Hepatocyte (in vitro differentiated cells): ENCODE data around the gene CLINT1.

Experiments
- EZH2 ChIP-seq: fragments of 200-600 bp; sonication (generic); IDR thresholded peaks from 2 replicates; pipeline ENCODE4 v1.6.1; 2016; ENCODE audit warnings: antibody characterized with exemption, mild to moderate bottlenecking, borderline replicate concordance
- TF ChIP-seq, protein P1 (sequence below): fragments of 200-600 bp; sonication (generic); IDR thresholded peaks from 2 replicates; pipeline ENCODE4 v1.5.1; 2016; ENCODE audit warnings: antibody characterized with exemption, mild to moderate bottlenecking; ENCODE audit not compliant: poor library complexity

GRCh38 chr5:157820593-157821252 is 38.2 kb downstream of the CLINT1 start:
- TF ChIP-seq, protein P1, sequence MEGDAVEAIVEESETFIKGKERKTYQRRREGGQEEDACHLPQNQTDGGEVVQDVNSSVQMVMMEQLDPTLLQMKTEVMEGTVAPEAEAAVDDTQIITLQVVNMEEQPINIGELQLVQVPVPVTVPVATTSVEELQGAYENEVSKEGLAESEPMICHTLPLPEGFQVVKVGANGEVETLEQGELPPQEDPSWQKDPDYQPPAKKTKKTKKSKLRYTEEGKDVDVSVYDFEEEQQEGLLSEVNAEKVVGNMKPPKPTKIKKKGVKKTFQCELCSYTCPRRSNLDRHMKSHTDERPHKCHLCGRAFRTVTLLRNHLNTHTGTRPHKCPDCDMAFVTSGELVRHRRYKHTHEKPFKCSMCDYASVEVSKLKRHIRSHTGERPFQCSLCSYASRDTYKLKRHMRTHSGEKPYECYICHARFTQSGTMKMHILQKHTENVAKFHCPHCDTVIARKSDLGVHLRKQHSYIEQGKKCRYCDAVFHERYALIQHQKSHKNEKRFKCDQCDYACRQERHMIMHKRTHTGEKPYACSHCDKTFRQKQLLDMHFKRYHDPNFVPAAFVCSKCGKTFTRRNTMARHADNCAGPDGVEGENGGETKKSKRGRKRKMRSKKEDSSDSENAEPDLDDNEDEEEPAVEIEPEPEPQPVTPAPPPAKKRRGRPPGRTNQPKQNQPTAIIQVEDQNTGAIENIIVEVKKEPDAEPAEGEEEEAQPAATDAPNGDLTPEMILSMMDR: peak; percentile 71
- no peak for TF ChIP-seq EZH2
